22Rv1 (cell line): ENCODE measurements around the gene SERPINH1.

Source experiments
- H3K27ac ChIP-seq: fragments of 450-650 bp; 2 replicates; pipeline ENCODE4 v1.5.1; 2017
- CTCF ChIP-seq: fragments of 450-650 bp; IDR thresholded peaks from 2 replicates; pipeline ENCODE4 v1.5.1; 2017; ENCODE audit warnings: mild to moderate bottlenecking
- ZFX ChIP-seq: fragments of 450-650 bp; IDR thresholded peaks from 2 replicates; pipeline ENCODE4 v1.6.1; 2017; ENCODE audit warnings: antibody characterized with exemption, borderline replicate concordance

The SERPINH1 gene

DNA sequence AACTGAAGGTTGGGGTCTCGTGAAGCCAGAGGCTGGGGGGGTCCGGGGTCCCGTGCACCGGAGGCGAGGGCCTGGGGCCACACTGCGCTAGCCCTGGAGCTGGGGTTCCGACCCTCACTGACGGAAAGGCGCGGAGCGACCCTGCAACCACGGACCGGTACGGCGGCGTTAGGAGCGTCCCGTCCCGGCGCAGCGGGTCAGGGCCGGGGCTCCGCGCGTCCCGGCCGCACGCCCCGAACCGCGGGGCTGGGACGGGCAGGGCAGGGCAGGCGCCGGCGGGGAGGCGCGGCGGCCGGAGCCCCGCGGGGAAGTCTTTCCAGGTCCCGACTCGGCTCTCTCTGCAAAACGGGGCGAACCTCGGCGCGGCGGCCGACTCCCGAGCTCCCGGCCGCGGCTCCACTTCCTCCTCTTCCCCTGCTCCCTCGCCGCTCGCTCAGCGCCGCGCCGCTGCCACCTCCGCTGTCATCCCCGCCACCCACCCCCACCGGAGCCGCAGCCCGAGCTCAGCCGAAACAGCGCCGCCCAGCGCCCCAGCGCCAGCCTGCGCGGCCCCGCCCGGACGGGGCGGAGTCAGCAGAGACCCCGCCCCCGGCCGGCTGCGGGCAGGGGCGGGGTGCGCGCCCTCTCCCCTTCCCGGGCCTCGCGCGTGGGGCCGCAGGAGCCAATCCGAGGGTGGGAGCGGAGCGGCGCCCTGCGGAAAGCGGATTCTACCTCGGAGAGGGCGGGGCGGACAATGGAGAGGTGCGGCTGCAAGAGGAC, 36.4 kb upstream of the SERPINH1 start, which contains the start of gene GDPD5:
Gene GDPD5 (minus strand): TSS at position 509 of the 759 bp plus-strand sequence. CDS start 48,206 bp downstream, outside the sequence.
- TF ChIP-seq CTCF (peak; percentile 89), ZFX (no peak)
- no peak within 1 kb of the TSS for H3K27ac ChIP-seq

DNA sequence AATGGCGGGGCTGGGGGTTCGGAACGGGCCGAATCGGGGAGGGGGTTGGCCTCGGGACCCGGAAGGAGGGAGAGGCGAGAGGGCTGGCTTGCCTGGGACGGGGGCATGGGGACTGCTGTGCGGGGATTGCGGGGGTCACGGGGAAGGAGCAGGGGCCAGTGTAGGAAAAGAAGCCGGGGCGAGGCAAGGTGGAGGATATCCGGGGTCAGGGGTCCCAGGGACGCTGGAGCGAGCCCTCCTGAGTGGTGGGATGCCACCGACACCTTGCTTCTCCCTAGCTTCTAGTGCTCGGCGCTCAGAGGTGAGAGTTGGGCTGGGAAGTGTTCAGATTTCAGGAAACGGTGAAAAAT, 35.9 kb upstream of the SERPINH1 start:
- TF ChIP-seq CTCF (no peak), ZFX (no peak)
- H3K27ac ChIP-seq: no peak overlapping the region

- TF ChIP-seq CTCF (no peak), ZFX (no peak)
These were observed 34.9 kb upstream of the SERPINH1 start for GRCh38 chr11:75527130-75527529.

GRCh38 chr11:75527938-75528735, 33.9 kb upstream of the SERPINH1 start:
- no peak for TF ChIP-seq CTCF
- H3K27ac ChIP-seq: no peak overlapping the region

More at GRCh38 chr11:75527130-75527529, 34.9 kb upstream of the SERPINH1 start:
- H3K27ac ChIP-seq: no peak overlapping the region

DNA sequence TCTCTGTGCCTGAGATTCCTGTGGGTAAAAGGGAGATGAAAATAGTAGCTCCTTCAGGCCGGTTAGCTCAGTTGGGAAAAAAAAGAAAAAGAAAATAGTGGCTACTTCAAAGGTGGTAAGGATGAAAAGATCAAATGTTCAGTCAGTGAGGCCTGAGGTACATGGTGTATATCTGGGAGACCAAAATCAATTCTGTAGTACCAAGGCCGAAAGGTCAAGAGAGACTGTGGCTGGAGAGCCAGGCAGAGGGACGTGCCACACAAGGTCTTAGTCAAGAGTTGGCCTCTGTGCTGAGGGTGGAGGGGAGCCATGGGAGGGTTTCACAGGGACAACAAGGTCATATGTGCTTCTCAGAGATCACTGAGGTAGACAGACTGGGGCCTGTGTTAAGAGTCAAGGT, 31.5 kb upstream of the SERPINH1 start:
- TF ChIP-seq ZFX (no peak), CTCF (no peak)
- no peak overlapping the region for H3K27ac ChIP-seq

DNA sequence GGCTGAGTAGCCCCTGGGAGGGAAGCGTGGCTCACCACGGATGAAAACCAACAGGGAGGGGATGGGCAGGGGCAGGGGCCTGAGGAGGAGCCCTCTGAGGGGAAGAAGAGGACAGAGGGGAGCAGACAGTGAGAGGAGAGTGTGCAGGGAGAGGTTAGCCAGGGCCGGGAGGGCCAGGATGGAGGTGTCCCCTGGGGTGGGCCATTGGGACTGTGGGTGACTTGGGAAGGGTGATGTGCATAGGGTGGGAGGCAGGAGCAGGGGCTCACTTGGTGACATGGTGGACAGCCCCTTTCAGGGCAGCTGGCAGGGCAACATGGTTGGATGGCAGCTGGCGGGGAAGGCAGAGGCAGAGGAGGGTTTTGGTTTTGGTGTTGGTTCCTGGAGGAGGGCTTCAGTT, 30.7 kb upstream of the SERPINH1 start:
- TF ChIP-seq CTCF (no peak), ZFX (no peak)
- no peak overlapping the region for H3K27ac ChIP-seq
